SK-N-SH (cell line): ENCODE results near the gene ITSN1. TPM values are rescaled to one million over a fixed set of nuclear protein-coding genes. Genes with fewer than 3 reads are reported as not detected.

Experiments
- CTCF ChIA-PET: fragments of 300-600, 350-600 bp; formaldehyde crosslinking; extraction: SDS; loops from one replicate; lab custom pipeline; 2021; lab: Yijun Ruan, JAX
- POLR2A ChIA-PET: fragments of 350-600 bp; sonication (Branson Sonifier 250); formaldehyde crosslinking; extraction: SDS; loops from one replicate; lab custom pipeline; 2020; ENCODE audit warnings: antibody characterized with exemption, inconsistent platforms; lab: Yijun Ruan, JAX
- DNase-seq: peaks from one replicate; pipeline ENCODE4 v3.0.0; 2012
- H2AFZ ChIP-seq: fragments of 200-600 bp; sonication (generic); 2 replicates; pipeline ENCODE4 v1.8.1; 2016; ENCODE audit warnings: antibody characterized with exemption, mild to moderate bottlenecking, low read depth
- H3F3A ChIP-seq: fragments of 200-600 bp; sonication (generic); replicated peaks from 2 replicates; pipeline ENCODE3; 2016; ENCODE audit warnings: antibody characterized with exemption, mild to moderate bottlenecking; ENCODE audit not compliant: insufficient read depth
- H3K27ac ChIP-seq, 2 experiments: fragments of 200-500 bp in 1 of 2; fragments of 200-600 bp in 1 of 2; sonication (Bioruptor generic) in 1 of 2; sonication (generic), shearing (Covaris generic) in 1 of 2; 2 replicates each; pipeline versions ENCODE4 v1.5.1 to v1.6.1; 2014 to 2016; ENCODE audit warnings: low read depth in 2 of 2, inconsistent platforms in 1 of 2, low read length in 1 of 2, mild to moderate bottlenecking in 1 of 2, mixed read lengths in 1 of 2
- H3K27me3 ChIP-seq: fragments of 200-600 bp; sonication (generic), shearing (Covaris generic); 2 replicates; pipeline ENCODE4 v1.6.1; 2016; ENCODE audit warnings: mixed run types; ENCODE audit not compliant: insufficient read depth
- H3K36me3 ChIP-seq, 2 experiments: fragments of 200-500 bp in 1 of 2; fragments of 200-600 bp in 1 of 2; sonication (Bioruptor generic) in 1 of 2; sonication (generic) in 1 of 2; replicated peaks in 1 of 2; 2 replicates each; pipeline versions ENCODE3 to v1.5.1; 2014 to 2016; ENCODE audit warnings: low read length in 1 of 2, mild to moderate bottlenecking in 1 of 2; ENCODE audit not compliant: insufficient read depth in 2 of 2, control insufficient read depth in 1 of 2
- H3K4me1 ChIP-seq, 2 experiments: fragments of 200-500 bp in 1 of 2; fragments of 200-600 bp in 1 of 2; sonication (Bioruptor generic) in 1 of 2; sonication (generic), shearing (Covaris generic) in 1 of 2; 2 replicates each; pipeline versions ENCODE4 v1.5.1 to v1.6.1; 2014 to 2016; ENCODE audit warnings: low read depth in 1 of 2, low read length in 1 of 2, mixed run types in 1 of 2; ENCODE audit not compliant: insufficient read depth in 2 of 2, control insufficient read depth in 1 of 2
- H3K4me2 ChIP-seq: fragments of 200-600 bp; sonication (generic), shearing (Covaris generic); 2 replicates; pipeline ENCODE4 v1.6.1; 2017; ENCODE audit warnings: mixed run types
- H3K4me3 ChIP-seq, 2 experiments: fragments of 200-500 bp in 1 of 2; fragments of 200-600 bp in 1 of 2; sonication (Bioruptor generic) in 1 of 2; sonication (generic), shearing (Covaris generic) in 1 of 2; 2 replicates each; pipeline versions ENCODE4 v1.5.1 to v1.8.1; 2014 to 2016; ENCODE audit warnings: low read depth in 2 of 2, inconsistent platforms in 1 of 2, low read length in 1 of 2, mild to moderate bottlenecking in 1 of 2, mixed read lengths in 1 of 2, moderate library complexity in 1 of 2
- H3K79me2 ChIP-seq: fragments of 200-600 bp; sonication (generic); 2 replicates; pipeline ENCODE4 v1.8.1; 2017; ENCODE audit warnings: mild to moderate bottlenecking; ENCODE audit not compliant: insufficient read depth
- H3K9ac ChIP-seq: fragments of 200-600 bp; sonication (generic); 2 replicates; pipeline ENCODE4 v1.6.1; 2017; ENCODE audit warnings: mixed run types
- H3K9me2 ChIP-seq: fragments of 200-600 bp; sonication (generic); 2 replicates; pipeline ENCODE4 v1.6.1; 2017; ENCODE audit warnings: mixed run types
- H3K9me3 ChIP-seq: fragments of 200-600 bp; sonication (generic); 2 replicates; pipeline ENCODE4 v1.6.1; 2017; ENCODE audit warnings: mixed run types, mild to moderate bottlenecking, moderate library complexity
- H4K20me1 ChIP-seq: fragments of 200-600 bp; sonication (generic); 2 replicates; pipeline ENCODE4 v1.6.1; 2017; ENCODE audit warnings: mild to moderate bottlenecking, mixed run types; ENCODE audit not compliant: insufficient read depth
- ELF1 ChIP-seq: IDR thresholded peaks from 2 replicates; pipeline ENCODE4 v1.4.0; 2012
- FOSL2 ChIP-seq: IDR thresholded peaks from 2 replicates; pipeline ENCODE4 v1.4.0; 2012; ENCODE audit warnings: low read depth, mild to moderate bottlenecking, moderate library complexity, borderline replicate concordance
- GABPA ChIP-seq: IDR thresholded peaks from 2 replicates; pipeline ENCODE4 v1.4.0; 2012; ENCODE audit warnings: low read depth, mild to moderate bottlenecking
- GATA2 ChIP-seq: sonication (generic); formaldehyde crosslinking; IDR thresholded peaks from 2 replicates; pipeline ENCODE4 v1.5.0; 2020; ENCODE audit warnings: mild to moderate bottlenecking, missing genetic modification reagents
- MXI1 ChIP-seq: IDR thresholded peaks from 2 replicates; pipeline ENCODE4 v1.6.1; 2012; ENCODE audit warnings: mild to moderate bottlenecking, low read depth, low read length, improper control_type of control experiment
- NFIC ChIP-seq: IDR thresholded peaks from 2 replicates; pipeline ENCODE4 v1.4.0; 2012; ENCODE audit warnings: borderline replicate concordance
- POLR2AphosphoS5 ChIP-seq: IDR thresholded peaks from 2 replicates; pipeline ENCODE4 v1.6.1; 2012; ENCODE audit warnings: low read depth, low read length
- SMC3 ChIP-seq: IDR thresholded peaks from 2 replicates; pipeline ENCODE4 v1.6.1; 2012; ENCODE audit warnings: low read depth, low read length, improper control_type of control experiment
- YY1 ChIP-seq: IDR thresholded peaks from 2 replicates; pipeline ENCODE4 v1.4.0; 2012; ENCODE audit warnings: low read depth, mild to moderate bottlenecking
- WGBS: methylation state at CpG from one replicate; pipeline ENCODE4 v1.1.6; 2017; ENCODE audit warnings: low lambda C conversion rate; 5-methylcytosine and 5-hydroxymethylcytosine counted together
- polyA plus RNA-seq, 3 experiments: library from polyadenylated mRNA; depleted of rRNA; stranded (reverse); fragments of >200 nt; gene quantifications; 2 replicates each; pipeline ENCODE4 v1.2.3, GENCODE V29; 2012
- TF ChIP-seq, protein P1 (sequence below): fragments of 200-600 bp; sonication (generic); IDR thresholded peaks from 2 replicates; pipeline ENCODE4 v1.6.1; 2017; ENCODE audit warnings: antibody characterized with exemption, mild to moderate bottlenecking, moderate library complexity
- TF ChIP-seq, protein P2 (sequence below): IDR thresholded peaks from 2 replicates; pipeline ENCODE4; 2012
- TF ChIP-seq, protein P3 (sequence below): IDR thresholded peaks from 2 replicates; pipeline ENCODE4 v1.4.0; 2012; ENCODE audit warnings: low read depth, borderline replicate concordance

The ITSN1 gene
- polyA plus RNA-seq, 1 of the 3 experiments (the other 2 are of a cell fraction): 27.8 TPM

DNA sequence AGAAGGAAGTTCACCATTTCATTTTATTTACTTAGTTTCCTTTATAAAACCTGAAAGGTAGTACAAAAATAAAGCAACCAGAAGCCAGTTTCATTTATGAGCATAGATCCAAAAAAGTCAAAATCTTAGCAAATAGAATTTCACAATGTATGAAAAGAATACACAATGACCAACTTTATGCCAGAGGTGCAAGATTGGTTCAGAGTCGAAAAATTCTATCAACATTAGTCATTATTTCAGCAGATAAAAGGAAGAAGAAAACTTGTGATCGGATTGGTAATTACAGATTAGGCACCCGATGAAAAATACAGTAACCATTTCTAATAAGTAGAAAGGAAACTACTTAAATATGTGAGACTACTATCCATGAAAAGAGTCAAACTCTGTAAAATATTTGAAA is 89.1 kb downstream of the ITSN1 start:
- Histone ChIP-seq H3K27me3 (no peaks in the 10 kb centered on the region), H3K9me3 (no peaks in the 10 kb centered on the region), H3F3A (peaks cover 8% of the 10 kb centered on the region), H4K20me1 (no peaks in the 10 kb centered on the region), H2AFZ (no peak overlapping the region), H3K9me2 (no peaks in the 10 kb centered on the region), H3K27ac (no peak overlapping the region), H3K4me2 (no peak overlapping the region), H3K4me1 (no peaks in the 10 kb centered on the region), H3K4me3 (no peak overlapping the region), H3K79me2 (no peaks in the 10 kb centered on the region), H3K36me3 (peaks cover 0 to 9% of the 10 kb centered on the region in 2 experiments), H3K9ac (no peak overlapping the region)
- POLR2A ChIA-PET: no interaction called here
- CTCF ChIA-PET: no interaction called here
- DNase-seq: no peak
- no peak for TF ChIP-seq FOSL2
- TF ChIP-seq ELF1: no peak
- no peak for TF ChIP-seq MXI1
- TF ChIP-seq, protein P1, sequence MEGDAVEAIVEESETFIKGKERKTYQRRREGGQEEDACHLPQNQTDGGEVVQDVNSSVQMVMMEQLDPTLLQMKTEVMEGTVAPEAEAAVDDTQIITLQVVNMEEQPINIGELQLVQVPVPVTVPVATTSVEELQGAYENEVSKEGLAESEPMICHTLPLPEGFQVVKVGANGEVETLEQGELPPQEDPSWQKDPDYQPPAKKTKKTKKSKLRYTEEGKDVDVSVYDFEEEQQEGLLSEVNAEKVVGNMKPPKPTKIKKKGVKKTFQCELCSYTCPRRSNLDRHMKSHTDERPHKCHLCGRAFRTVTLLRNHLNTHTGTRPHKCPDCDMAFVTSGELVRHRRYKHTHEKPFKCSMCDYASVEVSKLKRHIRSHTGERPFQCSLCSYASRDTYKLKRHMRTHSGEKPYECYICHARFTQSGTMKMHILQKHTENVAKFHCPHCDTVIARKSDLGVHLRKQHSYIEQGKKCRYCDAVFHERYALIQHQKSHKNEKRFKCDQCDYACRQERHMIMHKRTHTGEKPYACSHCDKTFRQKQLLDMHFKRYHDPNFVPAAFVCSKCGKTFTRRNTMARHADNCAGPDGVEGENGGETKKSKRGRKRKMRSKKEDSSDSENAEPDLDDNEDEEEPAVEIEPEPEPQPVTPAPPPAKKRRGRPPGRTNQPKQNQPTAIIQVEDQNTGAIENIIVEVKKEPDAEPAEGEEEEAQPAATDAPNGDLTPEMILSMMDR: no peak
- TF ChIP-seq, protein P2, sequence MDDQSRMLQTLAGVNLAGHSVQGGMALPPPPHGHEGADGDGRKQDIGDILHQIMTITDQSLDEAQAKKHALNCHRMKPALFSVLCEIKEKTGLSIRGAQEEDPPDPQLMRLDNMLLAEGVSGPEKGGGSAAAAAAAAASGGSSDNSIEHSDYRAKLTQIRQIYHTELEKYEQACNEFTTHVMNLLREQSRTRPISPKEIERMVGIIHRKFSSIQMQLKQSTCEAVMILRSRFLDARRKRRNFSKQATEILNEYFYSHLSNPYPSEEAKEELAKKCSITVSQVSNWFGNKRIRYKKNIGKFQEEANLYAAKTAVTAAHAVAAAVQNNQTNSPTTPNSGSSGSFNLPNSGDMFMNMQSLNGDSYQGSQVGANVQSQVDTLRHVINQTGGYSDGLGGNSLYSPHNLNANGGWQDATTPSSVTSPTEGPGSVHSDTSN: no peak
- no peak for TF ChIP-seq YY1
- TF ChIP-seq SMC3: no peak
- 97% methylated on average over 3 of the region's 3 CpGs for WGBS

DNA sequence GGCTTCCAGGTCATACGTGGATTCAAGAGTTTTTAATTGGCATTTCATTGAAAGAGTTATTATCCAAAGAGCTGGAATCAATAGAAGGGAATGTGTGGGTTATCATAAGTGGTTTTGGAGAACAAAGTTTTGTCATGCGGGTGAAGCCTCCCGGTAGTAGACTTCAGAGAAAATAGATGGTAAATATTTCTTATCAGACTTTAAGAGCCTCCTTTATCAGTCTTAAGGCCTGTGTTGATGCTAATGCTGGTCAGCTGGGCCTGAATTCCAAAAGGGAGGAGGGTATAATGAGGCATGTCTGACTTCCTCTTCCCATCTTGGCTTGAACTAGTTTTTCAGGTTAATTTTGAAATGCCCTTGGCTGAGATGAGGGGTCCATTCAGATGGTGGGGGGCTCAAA is 89.7 kb downstream of the ITSN1 start:
- no peaks in the 10 kb centered on the region for H3K9me2 ChIP-seq
- no peak overlapping the region for H3K27ac ChIP-seq
- H3K9ac ChIP-seq: no peak overlapping the region
- H3F3A ChIP-seq: peaks cover 8% of the 10 kb centered on the region
- no peaks in the 10 kb centered on the region for H3K4me1 ChIP-seq
- no peaks in the 10 kb centered on the region for H3K79me2 ChIP-seq
- WGBS: 98% methylated on average over 3 of the region's 3 CpGs
- no peaks in the 10 kb centered on the region for H3K27me3 ChIP-seq
- no peaks in the 10 kb centered on the region for H4K20me1 ChIP-seq
- DNase-seq: no peak
- no peak overlapping the region for H2AFZ ChIP-seq
- no peak overlapping the region for H3K4me2 ChIP-seq
- TF ChIP-seq NFIC (no peak), SMC3 (no peak), GABPA (no peak), POLR2AphosphoS5 (no peak), GATA2 (no peak), ELF1 (no peak)
- TF ChIP-seq, protein P1: no peak
- TF ChIP-seq, protein P3, sequence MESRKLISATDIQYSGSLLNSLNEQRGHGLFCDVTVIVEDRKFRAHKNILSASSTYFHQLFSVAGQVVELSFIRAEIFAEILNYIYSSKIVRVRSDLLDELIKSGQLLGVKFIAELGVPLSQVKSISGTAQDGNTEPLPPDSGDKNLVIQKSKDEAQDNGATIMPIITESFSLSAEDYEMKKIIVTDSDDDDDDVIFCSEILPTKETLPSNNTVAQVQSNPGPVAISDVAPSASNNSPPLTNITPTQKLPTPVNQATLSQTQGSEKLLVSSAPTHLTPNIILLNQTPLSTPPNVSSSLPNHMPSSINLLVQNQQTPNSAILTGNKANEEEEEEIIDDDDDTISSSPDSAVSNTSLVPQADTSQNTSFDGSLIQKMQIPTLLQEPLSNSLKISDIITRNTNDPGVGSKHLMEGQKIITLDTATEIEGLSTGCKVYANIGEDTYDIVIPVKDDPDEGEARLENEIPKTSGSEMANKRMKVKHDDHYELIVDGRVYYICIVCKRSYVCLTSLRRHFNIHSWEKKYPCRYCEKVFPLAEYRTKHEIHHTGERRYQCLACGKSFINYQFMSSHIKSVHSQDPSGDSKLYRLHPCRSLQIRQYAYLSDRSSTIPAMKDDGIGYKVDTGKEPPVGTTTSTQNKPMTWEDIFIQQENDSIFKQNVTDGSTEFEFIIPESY: no peak
- H3K9me3 ChIP-seq: no peaks in the 10 kb centered on the region
- H3K4me3 ChIP-seq: no peak overlapping the region
- ChIA-PET CTCF (no interaction called here), POLR2A (no interaction called here)
- peaks cover 0 to 11% of the 10 kb centered on the region in 2 experiments for H3K36me3 ChIP-seq
